ENCODE results near the gene ERC2. TPM values are rescaled to one million over a fixed set of nuclear protein-coding genes. Genes with fewer than 3 reads are reported as not detected.
A peak's percentile ranks its signal among the peaks of the same experiment; 100 is the strongest.

The ERC2 gene
- total RNA-seq, 1 experiment from 2014 or later = 6.3 TPM

- Histone ChIP-seq H3K9me3 (replicated peaks) (peaks cover 2% of the 10 kb centered on the region; the same call in 1 of the 2 replicates), H3K27me3 (no peaks in the 10 kb centered on the region), H3K27ac (no peak overlapping the region; the same call in 1 of the 2 replicates), H3K36me3 (no peaks in the 10 kb centered on the region), H3K4me3 (no peak overlapping the region), H3K4me1 (peaks cover 24% of the 10 kb centered on the region)
- DNase-seq = peak; percentile 43 to 57
Measured at GRCh38 chr3:55885721-55886120, 582.5 kb downstream of the ERC2 start.

GRCh38 chr3:55884491-55885285 lies 583.6 kb downstream of the ERC2 start:
- no peak overlapping the region; the same call in 1 of the 2 replicates for H3K27ac ChIP-seq
- no peak overlapping the region for H3K4me3 ChIP-seq
- peaks cover 2% of the 10 kb centered on the region; the same call in 1 of the 2 replicates for H3K9me3 ChIP-seq (replicated peaks)
- H3K27me3 ChIP-seq = no peaks in the 10 kb centered on the region
- peaks cover 30% of the 10 kb centered on the region for H3K4me1 ChIP-seq
- no peaks in the 10 kb centered on the region for H3K36me3 ChIP-seq
- no peak for DNase-seq

- peaks cover 32% of the 10 kb centered on the region for H3K4me1 ChIP-seq
- DNase-seq = no peak
Measured at GRCh38 chr3:55884066-55884465, 584.2 kb downstream of the ERC2 start.

GRCh38 chr3:55882006-55882405 lies 586.3 kb downstream of the ERC2 start:
- Histone ChIP-seq H3K36me3 (no peaks in the 10 kb centered on the region), H3K27ac (no peak overlapping the region), H3K27me3 (no peaks in the 10 kb centered on the region), H3K4me3 (no peak overlapping the region), H3K4me1 (peaks cover 32% of the 10 kb centered on the region), H3K9me3 (replicated peaks) (no peaks in the 10 kb centered on the region)
- peak in 1 of 2 experiments; percentile 29 for DNase-seq

More at GRCh38 chr3:55884066-55884465, 584.2 kb downstream of the ERC2 start:
- Histone ChIP-seq H3K27ac (no peak overlapping the region), H3K27me3 (no peaks in the 10 kb centered on the region), H3K4me3 (no peak overlapping the region), H3K36me3 (no peaks in the 10 kb centered on the region), H3K9me3 (replicated peaks) (peaks cover 2% of the 10 kb centered on the region; the same call in 1 of the 2 replicates)

GRCh38 chr3:55880357-55880756 lies 587.9 kb downstream of the ERC2 start:
- H3K4me1 ChIP-seq = peaks cover 16% of the 10 kb centered on the region
- no peaks in the 10 kb centered on the region for H3K27me3 ChIP-seq
- no peak overlapping the region for H3K27ac ChIP-seq
- no peaks in the 10 kb centered on the region for H3K36me3 ChIP-seq
- H3K4me3 ChIP-seq = no peak overlapping the region
- no peak for DNase-seq
- no peaks in the 10 kb centered on the region for H3K9me3 ChIP-seq (replicated peaks)

- Histone ChIP-seq H3K9me3 (replicated peaks) (no peaks in the 10 kb centered on the region), H3K27ac (no peak overlapping the region), H3K27me3 (no peaks in the 10 kb centered on the region), H3K36me3 (no peaks in the 10 kb centered on the region), H3K4me3 (no peak overlapping the region), H3K4me1 (peaks cover 12% of the 10 kb centered on the region)
- DNase-seq = peak in 1 of 2 experiments; percentile 52
Measured at GRCh38 chr3:55879901-55880331, 588.4 kb downstream of the ERC2 start.

GRCh38 chr3:55877703-55878102 lies 590.6 kb downstream of the ERC2 start:
- H3K36me3 ChIP-seq = no peaks in the 10 kb centered on the region
- no peaks in the 10 kb centered on the region for H3K9me3 ChIP-seq (replicated peaks)
- H3K4me1 ChIP-seq = peaks cover 12% of the 10 kb centered on the region
- H3K27me3 ChIP-seq = no peaks in the 10 kb centered on the region
- H3K4me3 ChIP-seq = no peak overlapping the region
- H3K27ac ChIP-seq = no peak overlapping the region
- DNase-seq = no peak

GRCh38 chr3:55876560-55876959 lies 591.7 kb downstream of the ERC2 start:
- Histone ChIP-seq H3K27ac (no peak overlapping the region), H3K4me3 (no peak overlapping the region), H3K4me1 (peaks cover 10% of the 10 kb centered on the region), H3K36me3 (no peaks in the 10 kb centered on the region), H3K9me3 (replicated peaks) (no peaks in the 10 kb centered on the region), H3K27me3 (no peaks in the 10 kb centered on the region)
- DNase-seq = peak in 1 of 2 experiments; percentile 46

GRCh38 chr3:55875113-55875512 lies 593.2 kb downstream of the ERC2 start:
- no peak for DNase-seq
- no peak overlapping the region for H3K27ac ChIP-seq

GRCh38 chr3:55873523-55874254 lies 594.6 kb downstream of the ERC2 start:
- H3K9me3 ChIP-seq (replicated peaks) = no peaks in the 10 kb centered on the region
- H3K4me3 ChIP-seq = no peak overlapping the region
- no peaks in the 10 kb centered on the region for H3K27me3 ChIP-seq
- no peaks in the 10 kb centered on the region for H3K36me3 ChIP-seq
- no peaks in the 10 kb centered on the region for H3K4me1 ChIP-seq
- H3K27ac ChIP-seq = no peak overlapping the region
- DNase-seq = no peak

More at GRCh38 chr3:55875113-55875512, 593.2 kb downstream of the ERC2 start:
- H3K4me1 ChIP-seq = peaks cover 6% of the 10 kb centered on the region
- no peaks in the 10 kb centered on the region for H3K36me3 ChIP-seq
- H3K9me3 ChIP-seq (replicated peaks) = no peaks in the 10 kb centered on the region
- no peak overlapping the region for H3K4me3 ChIP-seq
- H3K27me3 ChIP-seq = no peaks in the 10 kb centered on the region

- Histone ChIP-seq H3K4me1 (no peaks in the 10 kb centered on the region), H3K27me3 (no peaks in the 10 kb centered on the region), H3K36me3 (no peaks in the 10 kb centered on the region), H3K4me3 (no peak overlapping the region), H3K9me3 (replicated peaks) (no peaks in the 10 kb centered on the region), H3K27ac (no peak overlapping the region)
- peak in 1 of 2 experiments; percentile 14 for DNase-seq
Measured at GRCh38 chr3:55870594-55870993, 597.7 kb downstream of the ERC2 start.

GRCh38 chr3:55868347-55868746 lies 599.9 kb downstream of the ERC2 start:
- Histone ChIP-seq H3K4me3 (no peak overlapping the region), H3K27me3 (no peaks in the 10 kb centered on the region), H3K36me3 (no peaks in the 10 kb centered on the region), H3K9me3 (replicated peaks) (no peaks in the 10 kb centered on the region), H3K4me1 (no peaks in the 10 kb centered on the region), H3K27ac (no peak overlapping the region)
- DNase-seq = no peak

GRCh38 chr3:55863028-55863427 lies 605.2 kb downstream of the ERC2 start:
- Histone ChIP-seq H3K27me3 (no peaks in the 10 kb centered on the region), H3K4me3 (no peak overlapping the region), H3K4me1 (no peaks in the 10 kb centered on the region), H3K9me3 (replicated peaks) (no peaks in the 10 kb centered on the region), H3K36me3 (no peaks in the 10 kb centered on the region), H3K27ac (no peak overlapping the region)
- no peak for DNase-seq

GRCh38 chr3:55860049-55860721 lies 608.1 kb downstream of the ERC2 start:
- Histone ChIP-seq H3K27ac (no peak overlapping the region), H3K36me3 (no peaks in the 10 kb centered on the region), H3K4me3 (no peak overlapping the region), H3K9me3 (replicated peaks) (no peaks in the 10 kb centered on the region), H3K27me3 (no peaks in the 10 kb centered on the region), H3K4me1 (no peaks in the 10 kb centered on the region)
- DNase-seq = no peak

- H3K36me3 ChIP-seq = no peaks in the 10 kb centered on the region
- H3K27me3 ChIP-seq = no peaks in the 10 kb centered on the region
- no peaks in the 10 kb centered on the region for H3K4me1 ChIP-seq
- no peaks in the 10 kb centered on the region for H3K9me3 ChIP-seq (replicated peaks)
- H3K4me3 ChIP-seq = no peak overlapping the region
- H3K27ac ChIP-seq = no peak overlapping the region
- DNase-seq = no peak
Measured at GRCh38 chr3:55859305-55859704, 609.0 kb downstream of the ERC2 start.
